Nephron progenitor cell (in vitro differentiated cells): ENCODE measurements around the gene ZER1.

ENCODE experiments used
- DNase-seq: peaks from one replicate; pipeline ENCODE4 v3.0.0; 2021
- H3K27ac Mint-ChIP-seq: 2 replicates; pipeline ENCODE4 v1.8.0; 2021; ENCODE audit warnings: mild to moderate bottlenecking, moderate library complexity, mixed read lengths
- H3K27me3 Mint-ChIP-seq: 2 replicates; pipeline ENCODE4 v1.8.0; 2021; ENCODE audit warnings: mild to moderate bottlenecking, low read depth, mixed read lengths; ENCODE audit not compliant: poor library complexity
- H3K36me3 Mint-ChIP-seq: 2 replicates; pipeline ENCODE4 v1.8.0; 2021; ENCODE audit warnings: low read depth, mixed read lengths
- H3K4me1 Mint-ChIP-seq: 2 replicates; pipeline ENCODE4 v1.8.0; 2021; ENCODE audit warnings: mixed read lengths
- H3K4me3 Mint-ChIP-seq: 2 replicates; pipeline ENCODE4 v1.8.0; 2021; ENCODE audit warnings: mild to moderate bottlenecking, moderate library complexity, mixed read lengths
- H3K9me3 Mint-ChIP-seq: 2 replicates; pipeline ENCODE4 v1.8.0; 2021; ENCODE audit warnings: mild to moderate bottlenecking, moderate library complexity, mixed read lengths
- CTCF ChIP-seq: fragments of 200-600 bp; sonication (generic); IDR thresholded peaks from 2 replicates; pipeline ENCODE4 v1.5.0; 2021; ENCODE audit warnings: antibody characterized with exemption

Gene ZER1

GRCh38 chr9:128731093-128731492 lies 40.6 kb downstream of the ZER1 start:
- no peaks in the 10 kb centered on the region for H3K27me3 Mint-ChIP-seq
- peaks cover 14% of the 10 kb centered on the region for H3K36me3 Mint-ChIP-seq
- H3K4me3 Mint-ChIP-seq = no peak overlapping the region
- H3K4me1 Mint-ChIP-seq = peaks cover 38% of the 10 kb centered on the region
- H3K27ac Mint-ChIP-seq = no peak overlapping the region
- H3K9me3 Mint-ChIP-seq = no peaks in the 10 kb centered on the region
- DNase-seq = no peak
- no peak for TF ChIP-seq CTCF

- Mint-ChIP-seq H3K36me3 (peaks cover 9% of the 10 kb centered on the region), H3K9me3 (no peaks in the 10 kb centered on the region), H3K27ac (peak overlapping the region; percentile 75), H3K4me3 (no peak overlapping the region), H3K27me3 (peaks cover 2% of the 10 kb centered on the region), H3K4me1 (peaks cover 36% of the 10 kb centered on the region)
- no peak for TF ChIP-seq CTCF
- DNase-seq = no peak
Observed at GRCh38 chr9:128729766-128730517, 41.8 kb downstream of the ZER1 start.

DNA sequence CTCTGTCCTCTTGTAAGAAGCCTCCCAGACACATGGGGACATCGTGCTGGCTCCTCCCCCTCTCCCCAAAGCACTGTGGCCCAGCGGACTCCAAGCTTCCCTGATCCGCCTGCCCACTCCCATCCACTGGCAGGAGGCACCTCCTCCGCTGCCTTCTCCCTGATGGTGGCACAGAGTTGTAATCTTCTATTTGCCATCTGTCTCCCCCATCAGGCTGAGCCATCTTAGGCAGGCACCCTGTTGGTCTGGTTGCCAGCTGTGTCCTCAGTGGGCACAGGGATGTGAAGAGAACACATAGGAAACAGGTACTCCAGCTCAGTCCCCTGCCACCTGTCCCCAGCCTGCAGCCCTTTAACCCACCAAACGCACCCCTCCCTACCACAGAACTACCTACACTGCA lies 42.4 kb downstream of the ZER1 start:
- Mint-ChIP-seq H3K27ac (peak overlapping the region; percentile 75), H3K36me3 (peaks cover 9% of the 10 kb centered on the region), H3K9me3 (no peaks in the 10 kb centered on the region), H3K4me3 (no peak overlapping the region), H3K4me1 (peaks cover 42% of the 10 kb centered on the region), H3K27me3 (peaks cover 3% of the 10 kb centered on the region)
- no peak for DNase-seq
- no peak for TF ChIP-seq CTCF

- DNase-seq = no peak
- Mint-ChIP-seq H3K4me3 (no peak overlapping the region), H3K4me1 (peaks cover 44% of the 10 kb centered on the region), H3K9me3 (no peaks in the 10 kb centered on the region), H3K27ac (no peak overlapping the region), H3K36me3 (peaks cover 6% of the 10 kb centered on the region), H3K27me3 (peaks cover 7% of the 10 kb centered on the region)
- TF ChIP-seq CTCF = no peak
Observed at GRCh38 chr9:128728298-128728697, 43.4 kb downstream of the ZER1 start.

DNA sequence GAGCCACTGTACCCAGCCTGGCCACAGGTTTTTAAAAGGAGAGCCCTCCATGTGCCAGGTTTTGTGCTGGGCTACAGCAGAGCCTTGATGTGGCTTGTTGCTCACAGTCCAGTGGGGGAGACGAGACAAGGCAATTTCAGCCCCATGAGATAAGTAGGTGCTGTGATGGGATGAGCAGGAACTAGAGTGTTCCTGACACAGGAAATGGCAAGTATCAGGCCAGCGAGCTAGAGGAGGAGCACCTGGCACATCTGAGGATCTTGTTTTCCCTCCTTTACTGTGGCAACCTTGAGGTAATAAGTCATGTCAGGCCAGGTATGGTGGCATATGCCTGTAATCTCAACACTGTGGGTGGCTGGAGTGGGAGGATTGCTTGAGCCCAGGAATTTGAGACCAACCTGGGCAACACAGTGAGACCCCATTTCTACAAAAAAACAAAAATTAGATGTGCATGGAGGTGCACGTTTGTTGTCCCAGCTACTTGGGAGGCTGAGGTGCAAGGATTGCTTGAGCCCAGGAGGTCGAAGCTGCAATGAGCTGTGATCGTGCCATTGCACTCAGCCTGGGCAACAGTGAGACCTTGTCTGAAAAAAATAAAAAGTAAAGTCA lies 44.0 kb downstream of the ZER1 start:
- Mint-ChIP-seq H3K27ac (peak overlapping the region; percentile 71), H3K9me3 (no peaks in the 10 kb centered on the region), H3K4me3 (no peak overlapping the region), H3K4me1 (peaks cover 44% of the 10 kb centered on the region), H3K27me3 (peaks cover 8% of the 10 kb centered on the region), H3K36me3 (peaks cover 2% of the 10 kb centered on the region)
- no peak for TF ChIP-seq CTCF
- DNase-seq = no peak
